ENCODE measurements around the gene INSR. TPM values are rescaled to one million over a fixed set of nuclear protein-coding genes. Genes with fewer than 3 reads are reported as not detected.
"Not testable (repeated sequence)": the region's sequence is repeated elsewhere in the genome, so short reads cannot be mapped to it uniquely, and the experiment has no call there.

The INSR gene
- total RNA-seq, 1 donor from 2014 or later, result 62.6 TPM

GRCh38 chr19:7172794-7173193 is 121.4 kb downstream of the INSR start:
- intact Hi-C loops (cut with DNase I), result no loop called here
- ATAC-seq, result no peak

GRCh38 chr19:7170983-7171382 is 123.2 kb downstream of the INSR start:
- intact Hi-C loops (cut with DNase I), result no loop called here
- ATAC-seq (no peak), DNase-seq (ENCODE audit: low spot score) (no peak)

More at GRCh38 chr19:7172794-7173193, 121.4 kb downstream of the INSR start:
- DNase-seq (ENCODE audit: low spot score), result no peak

- ATAC-seq (no peak), DNase-seq (ENCODE audit: low spot score) (no peak)
- intact Hi-C loops (cut with DNase I), result no loop called here
Measured at GRCh38 chr19:7168941-7169340, 125.3 kb downstream of the INSR start.

- no peak for ATAC-seq
- no peak for DNase-seq (ENCODE audit: low spot score)
- intact Hi-C loops (cut with DNase I), result no loop called here
Measured at GRCh38 chr19:7161292-7161691, 132.9 kb downstream of the INSR start.

- ATAC-seq, result peak; percentile 55
- DNase-seq (ENCODE audit: low spot score), result no peak
- intact Hi-C loops (cut with DNase I), result no loop called here
Measured at GRCh38 chr19:7159105-7159933, 134.9 kb downstream of the INSR start.

GRCh38 chr19:7153022-7153421 is 141.2 kb downstream of the INSR start:
- ATAC-seq (peak; percentile 20), DNase-seq (ENCODE audit: low spot score) (no peak)
- intact Hi-C loops (cut with DNase I), result no loop called here

GRCh38 chr19:7152568-7152967 is 141.6 kb downstream of the INSR start:
- ATAC-seq (no peak), DNase-seq (ENCODE audit: low spot score) (no peak)
- intact Hi-C loops (cut with DNase I), result no loop called here

- DNase-seq (ENCODE audit: low spot score) (no peak), ATAC-seq (peak; percentile 21)
- intact Hi-C loops (cut with DNase I), result no loop called here
Measured at GRCh38 chr19:7149956-7150705, 144.1 kb downstream of the INSR start.

- intact Hi-C loops (cut with DNase I); DNase-seq (ENCODE audit: low spot score); ATAC-seq: not testable (repeated sequence)
Measured at GRCh38 chr19:7147119-7147675, 147.0 kb downstream of the INSR start.

GRCh38 chr19:7146086-7146485 is 148.1 kb downstream of the INSR start:
- intact Hi-C loops (cut with DNase I), result not testable (repeated sequence)

GRCh38 chr19:7145494-7145893 is 148.7 kb downstream of the INSR start:
- DNase-seq (ENCODE audit: low spot score), result no peak
- intact Hi-C loops (cut with DNase I), result no loop called here
- no peak for ATAC-seq

More at GRCh38 chr19:7146086-7146485, 148.1 kb downstream of the INSR start:
- not testable (repeated sequence) for DNase-seq (ENCODE audit: low spot score); ATAC-seq

- no peak for DNase-seq (ENCODE audit: low spot score)
- no peak for ATAC-seq
- intact Hi-C loops (cut with DNase I), result no loop called here
Measured at GRCh38 chr19:7142771-7143170, 151.4 kb downstream of the INSR start.

- intact Hi-C loops (cut with DNase I), result no loop called here
- ATAC-seq (no peak), DNase-seq (ENCODE audit: low spot score) (no peak)
Measured at GRCh38 chr19:7140137-7140536, 154.1 kb downstream of the INSR start.

- no peak for ATAC-seq
- no peak for DNase-seq (ENCODE audit: low spot score)
- intact Hi-C loops (cut with DNase I), result no loop called here
Measured at GRCh38 chr19:7139095-7139494, 155.1 kb downstream of the INSR start.

GRCh38 chr19:7138402-7138801 is 155.8 kb downstream of the INSR start:
- intact Hi-C loops (cut with DNase I), result no loop called here
- DNase-seq (ENCODE audit: low spot score) (no peak), ATAC-seq (no peak)

GRCh38 chr19:7137120-7137519 is 157.1 kb downstream of the INSR start:
- intact Hi-C loops (cut with DNase I), result no loop called here
- ATAC-seq (no peak), DNase-seq (ENCODE audit: low spot score) (no peak)

- intact Hi-C loops (cut with DNase I), result no loop called here
- ATAC-seq (no peak), DNase-seq (ENCODE audit: low spot score) (no peak)
Measured at GRCh38 chr19:7132054-7132453, 162.2 kb downstream of the INSR start.

GRCh38 chr19:7130043-7130442 is 164.2 kb downstream of the INSR start:
- intact Hi-C loops (cut with DNase I), result no loop called here
- no peak for ATAC-seq
- DNase-seq (ENCODE audit: low spot score), result no peak

- DNase-seq (ENCODE audit: low spot score), result no peak
Measured at GRCh38 chr19:7126132-7126531, 168.1 kb downstream of the INSR start.

GRCh38 chr19:7125221-7125620 is 169.0 kb downstream of the INSR start:
- intact Hi-C loops (cut with DNase I), result no loop called here

More at GRCh38 chr19:7126132-7126531, 168.1 kb downstream of the INSR start:
- intact Hi-C loops (cut with DNase I), result no loop called here
- no peak for ATAC-seq

More at GRCh38 chr19:7125221-7125620, 169.0 kb downstream of the INSR start:
- no peak for DNase-seq (ENCODE audit: low spot score)
- ATAC-seq, result no peak
